Nephron (organoid): ENCODE results near the gene ZNF467.

Experiments used
- H3K27ac Mint-ChIP-seq, 3 experiments: 2 replicates each; pipeline ENCODE4 v1.8.0; 2020; ENCODE audit warnings: mixed read lengths in 3 of 3, mild to moderate bottlenecking in 2 of 3, moderate library complexity in 1 of 3
- H3K27me3 Mint-ChIP-seq: 2 replicates; pipeline ENCODE4 v1.8.0; 2021; ENCODE audit warnings: low read depth, mild to moderate bottlenecking, moderate library complexity, mixed read lengths
- H3K36me3 Mint-ChIP-seq: 2 replicates; pipeline ENCODE4 v1.8.0; 2020; ENCODE audit warnings: low read depth, mixed read lengths
- H3K4me1 Mint-ChIP-seq: 2 replicates; pipeline ENCODE4 v1.8.0; 2020; ENCODE audit warnings: mixed read lengths
- H3K4me3 Mint-ChIP-seq, 3 experiments: 2 replicates each; pipeline ENCODE4 v1.8.0; 2020; ENCODE audit warnings: mild to moderate bottlenecking in 3 of 3, mixed read lengths in 3 of 3, moderate library complexity in 2 of 3
- H3K9me3 Mint-ChIP-seq: 2 replicates; pipeline ENCODE4 v1.8.0; 2020; ENCODE audit warnings: mixed read lengths
- CTCF ChIP-seq, 3 experiments: fragments of 200-600 bp; sonication (generic); IDR thresholded peaks; one replicate each; pipeline ENCODE4 v1.5.0; 2021; ENCODE audit warnings: antibody characterized with exemption in 3 of 3; ENCODE audit not compliant: unreplicated experiment in 3 of 3

ZNF467 gene, protein sequence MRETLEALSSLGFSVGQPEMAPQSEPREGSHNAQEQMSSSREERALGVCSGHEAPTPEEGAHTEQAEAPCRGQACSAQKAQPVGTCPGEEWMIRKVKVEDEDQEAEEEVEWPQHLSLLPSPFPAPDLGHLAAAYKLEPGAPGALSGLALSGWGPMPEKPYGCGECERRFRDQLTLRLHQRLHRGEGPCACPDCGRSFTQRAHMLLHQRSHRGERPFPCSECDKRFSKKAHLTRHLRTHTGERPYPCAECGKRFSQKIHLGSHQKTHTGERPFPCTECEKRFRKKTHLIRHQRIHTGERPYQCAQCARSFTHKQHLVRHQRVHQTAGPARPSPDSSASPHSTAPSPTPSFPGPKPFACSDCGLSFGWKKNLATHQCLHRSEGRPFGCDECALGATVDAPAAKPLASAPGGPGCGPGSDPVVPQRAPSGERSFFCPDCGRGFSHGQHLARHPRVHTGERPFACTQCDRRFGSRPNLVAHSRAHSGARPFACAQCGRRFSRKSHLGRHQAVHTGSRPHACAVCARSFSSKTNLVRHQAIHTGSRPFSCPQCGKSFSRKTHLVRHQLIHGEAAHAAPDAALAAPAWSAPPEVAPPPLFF

GRCh38 chr7:149773446-149774236 is at the start of gene ZNF467:
Gene ZNF467, minus strand, starts transcription at chr7:149773588. Its CDS starts 2,556 bp downstream, at chr7:149771032.
- Mint-ChIP-seq H3K4me3 (peak within 1 kb of the TSS; percentile 92 to 95 (median 95)), H3K27me3 (peaks cover 11% of the 10 kb centered on the region)

DNA sequence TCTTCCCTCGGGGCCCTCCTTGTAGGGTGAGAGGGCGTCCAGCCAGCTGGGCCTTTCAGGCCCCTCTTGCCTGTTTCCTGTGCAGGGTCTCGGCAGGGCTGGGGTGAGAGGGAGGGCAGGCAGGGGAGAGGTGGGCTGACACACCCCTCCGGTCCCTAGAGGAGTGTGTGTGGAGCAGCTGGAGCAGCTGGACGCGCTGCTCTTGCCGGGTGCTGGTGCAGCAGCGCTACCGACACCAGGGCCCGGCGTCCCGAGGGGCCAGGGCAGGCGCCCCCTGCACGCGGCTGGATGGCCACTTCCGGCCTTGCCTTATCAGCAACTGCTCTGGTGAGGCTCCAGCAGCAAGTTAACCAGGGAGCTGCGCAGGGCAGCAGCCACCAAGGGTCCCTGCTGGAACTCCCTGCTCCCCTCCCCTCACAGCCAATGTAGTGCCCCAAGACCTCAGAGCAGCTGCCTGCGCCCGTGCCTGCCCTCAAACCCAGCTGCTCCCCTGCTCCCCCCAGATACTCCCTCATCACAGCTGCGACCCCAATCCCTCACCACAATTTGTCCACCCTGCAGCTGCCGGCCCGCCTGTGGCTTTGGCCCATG is 49.1 kb upstream of the ZNF467 start:
- H3K4me3 Mint-ChIP-seq: no peak overlapping the region
- H3K9me3 Mint-ChIP-seq: no peaks in the 10 kb centered on the region
- TF ChIP-seq CTCF (IDR thresholded peaks at IDR 0.05; ENCODE audit: unreplicated experiment in 3 of 3): no peak
- H3K4me1 Mint-ChIP-seq: peaks cover 11% of the 10 kb centered on the region
- no peak overlapping the region for H3K27ac Mint-ChIP-seq
- H3K27me3 Mint-ChIP-seq: no peaks in the 10 kb centered on the region
- H3K36me3 Mint-ChIP-seq: no peaks in the 10 kb centered on the region

More at GRCh38 chr7:149773446-149774236, at the start of gene ZNF467:
- H3K27ac Mint-ChIP-seq: peak within 1 kb of the TSS; percentile 77 to 96 (median 91)
- no peak for TF ChIP-seq CTCF (IDR thresholded peaks at IDR 0.05; ENCODE audit: unreplicated experiment in 3 of 3)
- H3K9me3 Mint-ChIP-seq: no peaks in the 10 kb centered on the region
- H3K4me1 Mint-ChIP-seq: peaks cover 27% of the 10 kb centered on the region
- peaks cover 21% of the 10 kb centered on the region for H3K36me3 Mint-ChIP-seq

DNA sequence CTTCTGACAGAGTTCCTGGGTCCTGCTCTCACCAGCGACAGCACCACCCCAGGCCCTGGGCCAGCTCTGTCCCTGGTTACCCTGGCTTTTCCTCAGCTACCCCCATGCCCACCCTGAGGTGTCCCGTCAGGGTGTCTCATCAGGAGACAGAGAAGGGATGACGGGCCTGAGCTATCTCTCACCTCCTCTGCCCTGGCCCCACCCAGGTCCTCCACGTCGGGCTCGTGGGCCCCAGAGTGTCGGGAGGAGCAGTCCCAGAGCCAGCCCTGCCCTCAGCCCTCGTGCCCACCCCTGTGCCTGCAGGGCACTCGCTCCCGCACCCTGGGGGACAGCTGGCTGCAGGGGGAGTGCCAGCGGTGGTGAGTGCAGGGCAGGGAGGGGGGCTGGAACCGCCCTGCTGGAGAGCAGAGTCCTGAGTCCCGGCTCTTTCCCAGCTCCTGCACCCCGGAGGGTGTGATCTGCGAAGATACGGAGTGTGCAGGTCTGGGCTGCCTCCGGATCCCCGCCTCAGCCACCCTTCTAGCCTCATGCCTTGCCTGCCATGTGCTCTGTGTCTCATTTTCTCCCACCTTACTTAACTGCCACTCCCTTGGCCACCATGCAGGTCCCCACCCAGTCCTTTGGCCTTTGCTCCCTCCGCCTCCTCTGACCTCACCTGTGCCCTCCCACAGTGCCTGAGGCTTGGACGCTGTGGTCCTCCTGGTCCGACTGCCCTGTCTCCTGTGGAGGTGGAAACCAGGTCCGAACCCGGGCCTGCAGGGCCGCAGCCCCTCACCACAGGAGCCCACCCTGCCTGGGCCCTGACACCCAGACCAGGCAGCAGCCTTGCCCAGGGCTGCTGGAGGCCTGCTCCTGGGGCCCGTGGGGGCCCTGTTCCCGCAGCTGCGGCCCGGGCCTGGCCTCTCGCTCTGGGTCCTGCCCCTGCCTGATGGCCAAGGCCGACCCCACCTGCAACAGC is 48.1 kb upstream of the ZNF467 start:
- H3K36me3 Mint-ChIP-seq: no peaks in the 10 kb centered on the region
- H3K27me3 Mint-ChIP-seq: no peaks in the 10 kb centered on the region
- no peak overlapping the region for H3K27ac Mint-ChIP-seq
- no peak overlapping the region for H3K4me3 Mint-ChIP-seq
- H3K4me1 Mint-ChIP-seq: peaks cover 11% of the 10 kb centered on the region
- no peaks in the 10 kb centered on the region for H3K9me3 Mint-ChIP-seq
- no peak for TF ChIP-seq CTCF (IDR thresholded peaks at IDR 0.05; ENCODE audit: unreplicated experiment in 3 of 3)

DNA sequence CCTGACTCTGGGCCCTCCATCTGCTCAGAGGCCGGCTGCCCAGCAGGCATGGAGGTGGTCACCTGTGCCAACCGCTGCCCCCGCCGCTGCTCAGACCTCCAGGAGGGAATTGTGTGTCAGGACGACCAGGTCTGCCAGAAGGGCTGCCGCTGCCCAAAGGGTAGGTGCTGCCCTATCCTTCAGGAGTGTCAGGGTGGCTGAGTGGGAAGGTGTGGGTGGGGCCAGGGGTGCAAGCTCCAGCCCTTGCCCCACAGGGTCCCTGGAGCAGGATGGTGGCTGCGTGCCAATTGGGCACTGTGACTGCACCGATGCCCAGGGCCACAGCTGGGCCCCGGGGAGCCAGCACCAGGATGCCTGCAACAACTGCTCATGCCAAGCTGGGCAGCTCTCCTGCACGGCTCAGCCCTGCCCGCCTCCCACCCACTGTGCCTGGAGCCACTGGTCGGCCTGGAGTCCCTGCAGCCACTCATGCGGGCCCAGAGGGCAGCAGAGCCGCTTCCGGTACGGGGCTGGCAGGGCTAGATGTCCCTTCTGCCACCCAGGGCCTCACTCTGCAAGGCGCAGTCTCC is 47.3 kb upstream of the ZNF467 start:
- no peaks in the 10 kb centered on the region for H3K27me3 Mint-ChIP-seq
- H3K9me3 Mint-ChIP-seq: no peaks in the 10 kb centered on the region
- no peaks in the 10 kb centered on the region for H3K36me3 Mint-ChIP-seq
- no peak overlapping the region for H3K4me3 Mint-ChIP-seq
- peaks cover 11% of the 10 kb centered on the region for H3K4me1 Mint-ChIP-seq
- no peak overlapping the region for H3K27ac Mint-ChIP-seq
- TF ChIP-seq CTCF (IDR thresholded peaks at IDR 0.05; ENCODE audit: unreplicated experiment in 3 of 3): no peak

DNA sequence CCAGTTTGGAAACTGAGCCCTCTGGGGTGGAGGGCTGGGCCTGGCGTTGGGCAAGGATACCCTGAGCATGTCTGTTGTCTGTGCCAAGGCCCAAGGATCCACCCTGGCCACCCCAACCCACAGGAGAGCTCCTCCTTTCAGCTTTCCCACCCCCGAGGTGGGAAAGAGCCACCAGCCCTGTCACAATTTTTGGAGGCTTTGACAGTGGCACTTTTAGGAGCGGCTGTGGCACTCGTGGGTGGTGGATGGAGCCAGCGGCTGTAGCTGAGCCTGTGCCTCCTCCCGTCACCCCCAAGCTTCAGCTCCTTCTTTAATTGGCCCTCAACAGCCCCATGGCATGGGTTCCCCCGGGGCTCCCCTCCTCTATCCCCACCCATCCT is 46.6 kb upstream of the ZNF467 start:
- H3K27ac Mint-ChIP-seq: no peak overlapping the region
- no peak for TF ChIP-seq CTCF (IDR thresholded peaks at IDR 0.05; ENCODE audit: unreplicated experiment in 3 of 3)
- no peaks in the 10 kb centered on the region for H3K9me3 Mint-ChIP-seq
- H3K4me1 Mint-ChIP-seq: peaks cover 11% of the 10 kb centered on the region
- no peaks in the 10 kb centered on the region for H3K36me3 Mint-ChIP-seq
- no peak overlapping the region for H3K4me3 Mint-ChIP-seq
- no peaks in the 10 kb centered on the region for H3K27me3 Mint-ChIP-seq
